HepG2 (cell line): ENCODE data around the gene SH3PXD2A. TPM values are rescaled to one million over a fixed set of nuclear protein-coding genes. Genes with fewer than 3 reads are reported as not detected.

Experiments used
- ATAC-seq: fragments of 200-7000 bp; cut with Tn5 transposase; 3 replicates; pipeline ENCODE4 v1.9.1; 2020; ENCODE audit warnings: mild to moderate bottlenecking, moderate library complexity
- BruUV-seq: library from RNA; stranded (reverse); fragments of 400-500 nt; replicated peaks from 2 replicates; lab custom pipeline; 2021; lab: Mats Ljungman, UMichigan
- CTCF ChIA-PET: fragments of 300-600 bp; formaldehyde crosslinking; extraction: SDS; loops from one replicate; lab custom pipeline; 2021; ENCODE audit warnings: low total read pairs, inconsistent platforms, low intra/inter-chr PET ratio; lab: Yijun Ruan, JAX
- POLR2A ChIA-PET: fragments of 350-600 bp; sonication (Branson Sonifier 250); formaldehyde crosslinking; loops from one replicate; lab custom pipeline; 2020; ENCODE audit warnings: antibody characterized with exemption, inconsistent platforms; lab: Yijun Ruan, JAX
- DNase-seq: peaks from one replicate; pipeline ENCODE4 v3.0.0-alpha.2; 2015; ENCODE audit warnings: low spot score
- FAIRE-seq: peaks from 3 replicates; lab custom pipeline; 2011; peaks lifted over from hg19 to GRCh38; lab: Jason Lieb, UNC
- H2AFZ ChIP-seq: one replicate; pipeline ENCODE4 v1.6.1; 2011; ENCODE audit warnings: low read length, inconsistent platforms
- H3K27ac ChIP-seq: fragments of 300-600 bp; 3 replicates; pipeline ENCODE4 v1.8.0; 2011; ENCODE audit warnings: mixed run types, mild to moderate bottlenecking, mixed read lengths, low read length, inconsistent platforms; ENCODE audit not compliant: insufficient read depth; ENCODE audit errors: extremely low read length
- H3K27me3 ChIP-seq, 2 experiments: fragments of 200-600 bp in 1 of 2; 2 replicates in 1 of 2; 3 replicates in 1 of 2; pipeline versions ENCODE4 v1.6.0 to v1.8.0; 2011; ENCODE audit warnings: low read length in 2 of 2, mild to moderate bottlenecking in 2 of 2, moderate library complexity in 2 of 2, inconsistent platforms in 1 of 2; ENCODE audit not compliant: insufficient read depth in 2 of 2, control insufficient read depth in 1 of 2
- H3K36me3 ChIP-seq, 2 experiments: fragments of 200-600 bp in 1 of 2; replicated peaks in 1 of 2; 2 replicates in 1 of 2; 3 replicates in 1 of 2; pipeline versions ENCODE4 v1.5.1 to v1.8.0; 2011; ENCODE audit warnings: low read length in 2 of 2, inconsistent platforms in 1 of 2; ENCODE audit not compliant: insufficient read depth in 2 of 2, control insufficient read depth in 1 of 2
- H3K4me1 ChIP-seq: 2 replicates; pipeline ENCODE4 v1.5.1; 2012; ENCODE audit warnings: low read length, inconsistent platforms; ENCODE audit not compliant: insufficient read depth
- H3K4me2 ChIP-seq: 2 replicates; pipeline ENCODE4 v1.6.0; 2011; ENCODE audit warnings: low read depth, low read length, inconsistent platforms
- H3K4me3 ChIP-seq, 3 experiments: fragments of 200-600 bp in 1 of 3; sonication (generic), shearing (Covaris generic) in 1 of 3; replicated peaks in 1 of 3; 2 replicates each; pipeline ENCODE4 v1.5.1; 2011 to 2016; ENCODE audit warnings: low read length in 3 of 3, inconsistent platforms in 2 of 3, low read depth in 2 of 3, mild to moderate bottlenecking in 2 of 3, control low read depth in 1 of 3, mixed read lengths in 1 of 3; ENCODE audit not compliant: insufficient read depth in 1 of 3
- H3K79me2 ChIP-seq: one replicate; pipeline ENCODE4 v1.6.1; 2011; ENCODE audit warnings: low read length, inconsistent platforms; ENCODE audit not compliant: insufficient read depth
- H3K9ac ChIP-seq: 2 replicates; pipeline ENCODE4 v1.6.0; 2011; ENCODE audit warnings: mild to moderate bottlenecking, low read depth, low read length, inconsistent platforms; ENCODE audit not compliant: insufficient read depth
- H3K9me3 ChIP-seq: 2 replicates; pipeline ENCODE4 v1.5.1; 2012; ENCODE audit warnings: mild to moderate bottlenecking, low read length
- H4K20me1 ChIP-seq: 2 replicates; pipeline ENCODE4 v1.6.0; 2011; ENCODE audit warnings: inconsistent platforms, mild to moderate bottlenecking, low read length, moderate library complexity; ENCODE audit not compliant: insufficient read depth
- JUNB ChIP-seq: sonication (generic); formaldehyde crosslinking; IDR thresholded peaks from 2 replicates; pipeline ENCODE4 v1.8.0; 2022; ENCODE audit warnings: missing genetic modification reagents, mild to moderate bottlenecking, borderline replicate concordance
- KDM4B ChIP-seq: sonication (generic); formaldehyde crosslinking; IDR thresholded peaks from 2 replicates; pipeline ENCODE4 v1.4.0; 2020; ENCODE audit warnings: missing genetic modification reagents
- POLR2AphosphoS5 ChIP-seq: IDR thresholded peaks from 2 replicates; pipeline ENCODE4 v1.6.1; 2012; ENCODE audit warnings: low read depth, low read length
- RBM22 ChIP-seq: fragments of 200-400 bp; formaldehyde crosslinking; optimal IDR thresholded peaks from 2 replicates; pipeline ENCODE3; 2017; ENCODE audit warnings: mild to moderate bottlenecking, low read length, moderate library complexity
- ZNF207 ChIP-seq: fragments of 450-650 bp; IDR thresholded peaks from 2 replicates; pipeline ENCODE4 v1.6.1; 2016; ENCODE audit warnings: antibody characterized with exemption, borderline replicate concordance
- ZNF260 ChIP-seq: sonication (generic); formaldehyde crosslinking; IDR thresholded peaks from 2 replicates; pipeline ENCODE4 v1.4.0; 2020; ENCODE audit warnings: missing genetic modification reagents, low read depth, mild to moderate bottlenecking, borderline replicate concordance
- ZNF503 ChIP-seq: sonication (generic); formaldehyde crosslinking; IDR thresholded peaks from 2 replicates; pipeline ENCODE4 v1.4.0; 2020; ENCODE audit warnings: missing genetic modification reagents
- WGBS: methylation state at CpG from one replicate; pipeline ENCODE4 v1.1.6; 2017; ENCODE audit warnings: low lambda C conversion rate; 5-methylcytosine and 5-hydroxymethylcytosine counted together
- in situ Hi-C: cut with HindIII; loops from 2 replicates; pipeline ENCODE4 v1.10.0; 2017; ENCODE audit warnings: low pct_unique_long_range_greater_than_20kb; ENCODE audit not compliant: extremely low pct_ligation_motif_present
- intact Hi-C: fragments of 100-400 bp; cut with micrococcal nuclease; formaldehyde crosslinking; loops from one replicate; pipeline ENCODE4 v1.10.0; 2022; ENCODE audit not compliant: unreplicated experiment
- polyA plus RNA-seq, 8 experiments: library from polyadenylated mRNA; depleted of rRNA in 3 of 8; stranded (reverse) in 7 of 8; unstranded in 1 of 8; fragments of >200 nt; fragmentation: Illumina TruSeq in 4 of 8; extraction: Trizol in 4 of 8; gene quantifications; 2 replicates each; pipeline versions ENCODE4 v1.2.1 to v1.2.3, GENCODE V29; 2011 to 2016; ENCODE audit warnings: low read depth in 4 of 8, missing spikeins in 1 of 8, mixed read lengths in 1 of 8; ENCODE audit not compliant: insufficient read depth in 1 of 8
- total RNA-seq, 5 experiments: library from RNA; depleted of rRNA; stranded (reverse); fragments of >200 nt; fragmentation: Illumina TruSeq; extraction: Trizol; gene quantifications; 2 replicates each; pipeline ENCODE4 v1.2.3, GENCODE V29; 2016; ENCODE audit warnings: low read depth in 1 of 5

The SH3PXD2A gene
- total and polyA plus RNA-seq, 2 of the 13 experiments (the other 11 are each of a cell fraction or from before 2014, with no cell fraction given) = 11.1 to 11.3 TPM

DNA sequence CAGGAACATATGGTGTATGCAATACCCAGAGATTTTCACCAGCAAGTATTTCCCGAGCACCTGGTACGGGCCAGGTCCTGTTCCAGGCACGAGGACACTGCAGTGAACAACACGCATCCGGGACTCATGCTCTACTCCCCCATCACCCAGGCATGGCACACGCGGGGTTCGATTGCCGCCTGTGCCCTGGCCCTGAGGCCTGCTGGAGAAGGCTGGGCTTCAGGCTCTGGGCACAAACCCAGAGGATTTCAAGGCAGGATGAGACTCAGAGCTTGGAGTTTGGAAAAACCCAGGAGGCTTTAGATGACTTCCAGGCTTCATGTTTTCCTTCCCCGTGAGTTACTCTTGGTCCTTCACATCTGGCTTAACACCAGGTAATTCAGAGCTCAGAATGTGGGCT, 218.4 kb downstream of the SH3PXD2A start:
- DNase-seq (no peak), FAIRE-seq (no peak), ATAC-seq (no peak)
- no TSS peak for BruUV-seq
- Histone ChIP-seq H3K4me2 (no peak overlapping the region), H3K27ac (no peak overlapping the region), H4K20me1 (peaks cover 12% of the 10 kb centered on the region; the same call in 1 of the 2 replicates), H2AFZ (no peak overlapping the region), H3K36me3 (peaks cover 33 to 67% of the 10 kb centered on the region in 2 experiments), H3K27me3 (no peaks in the 10 kb centered on the region), H3K9ac (no peak overlapping the region), H3K4me3 (no peak overlapping the region), H3K9me3 (no peaks in the 10 kb centered on the region), H3K79me2 (peaks cover 5% of the 10 kb centered on the region), H3K4me1 (no peaks in the 10 kb centered on the region)
- WGBS = 89% methylated on average over 10 of the region's 10 CpGs
- no peak for TF ChIP-seq KDM4B (CRISPR knock-in tag)
- TF ChIP-seq ZNF207 = no peak
- 0 out of 2 replicates have a peak, but pooled peaks have one; percentile 15 for TF ChIP-seq POLR2AphosphoS5
- TF ChIP-seq ZNF260 (CRISPR knock-in tag) = no peak
- TF ChIP-seq ZNF503 (CRISPR knock-in tag) = no peak
- intact Hi-C loops (no loop called here), in situ Hi-C loops (no loop called here)
- POLR2A ChIA-PET = interaction anchor here (0.7 to 1.7 kb wide), 2 partner anchors 14 to 23 kb away, joined by 3 to 4 read pairs; no protein-coding TSS in a partner anchor
- CTCF ChIA-PET = no interaction called here

DNA sequence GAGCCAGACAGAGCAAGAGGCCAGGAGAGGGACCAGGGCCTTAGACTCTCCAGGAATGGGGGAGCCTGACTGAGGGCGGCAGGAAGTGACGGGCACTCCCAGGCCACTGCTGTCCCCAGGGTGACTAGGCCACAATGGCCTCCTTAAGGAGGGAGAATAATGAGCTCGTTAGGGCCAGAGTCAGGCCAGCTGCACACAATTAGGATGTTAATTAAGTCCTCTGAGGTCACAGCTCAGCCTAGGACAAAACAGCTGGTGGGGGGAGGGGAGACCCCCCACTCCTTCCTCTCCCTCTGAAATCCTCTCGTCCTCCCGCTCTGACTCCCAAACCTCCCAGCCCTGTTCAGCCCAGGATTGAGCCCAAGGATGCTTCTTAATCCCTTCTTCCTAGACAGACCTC, 218.9 kb downstream of the SH3PXD2A start:
- FAIRE-seq = no peak
- POLR2A ChIA-PET = interaction anchor here (1.7 kb wide), 1 partner anchor 23 kb away, joined by 4 read pairs; no protein-coding TSS in a partner anchor
- no peak overlapping the region for H3K4me3 ChIP-seq
- H3K27ac ChIP-seq = no peak overlapping the region
- no peak overlapping the region for H3K9ac ChIP-seq
- H3K79me2 ChIP-seq = peaks cover 5% of the 10 kb centered on the region
- TF ChIP-seq RBM22 = peak; percentile 44
- no peak for TF ChIP-seq JUNB (CRISPR knock-in tag)
- BruUV-seq = no TSS peak
- H3K36me3 ChIP-seq = peaks cover 37 to 67% of the 10 kb centered on the region in 2 experiments
- ATAC-seq = no peak
- no peaks in the 10 kb centered on the region for H3K4me1 ChIP-seq
- no peaks in the 10 kb centered on the region for H3K27me3 ChIP-seq
- in situ Hi-C loops (no loop called here), intact Hi-C loops (no loop called here)
- H4K20me1 ChIP-seq = peaks cover 12% of the 10 kb centered on the region; the same call in 1 of the 2 replicates
- no peak overlapping the region for H3K4me2 ChIP-seq
- DNase-seq = no peak
- no peak overlapping the region for H2AFZ ChIP-seq
- no peaks in the 10 kb centered on the region for H3K9me3 ChIP-seq
- CTCF ChIA-PET = no interaction called here
- 95% methylated on average over 4 of the region's 5 CpGs for WGBS
